CD14-positive monocyte (primary cell): ENCODE measurements around the gene CST1. TPM values are rescaled to one million over a fixed set of nuclear protein-coding genes. Genes with fewer than 3 reads are reported as not detected.

Experiments used
- DNase-seq, 3 donors: peaks; one replicate each; pipeline ENCODE4 v3.0.0-alpha.2; 2011 to 2022
- H2AFZ ChIP-seq: 2 replicates; pipeline ENCODE4 v1.6.0; 2012; ENCODE audit warnings: mild to moderate bottlenecking, low read depth, low read length, inconsistent platforms; ENCODE audit not compliant: insufficient read depth, poor library complexity, severe bottlenecking
- H3K27ac ChIP-seq, 2 donors: 1 replicate in 1 of 2; 2 replicates in 1 of 2; pipeline ENCODE4 v1.5.1; 2012 to 2013; ENCODE audit warnings: low read length in 2 of 2, control low read depth in 1 of 2, inconsistent platforms in 1 of 2, low read depth in 1 of 2, mild to moderate bottlenecking in 1 of 2
- H3K27me3 ChIP-seq, 2 donors: one replicate each; pipeline versions ENCODE4 v1.6.0 to v1.6.1; 2011 to 2013; ENCODE audit warnings: low read length in 2 of 2; ENCODE audit not compliant: control insufficient read depth in 2 of 2, insufficient read depth in 2 of 2
- H3K36me3 ChIP-seq, 2 donors: replicated peaks in 1 of 2; 1 replicate in 1 of 2; 2 replicates in 1 of 2; pipeline versions ENCODE4 v1.5.1 to v1.6.1; 2012 to 2013; ENCODE audit warnings: low read length in 2 of 2, control low read depth in 1 of 2, inconsistent platforms in 1 of 2, mild to moderate bottlenecking in 1 of 2; ENCODE audit not compliant: insufficient read depth in 2 of 2, control insufficient read depth in 1 of 2
- H3K4me1 ChIP-seq, 2 donors: 1 replicate in 1 of 2; 2 replicates in 1 of 2; pipeline versions ENCODE4 v1.5.1 to v1.6.1; 2012 to 2013; ENCODE audit warnings: low read length in 2 of 2, control low read depth in 1 of 2, inconsistent platforms in 1 of 2, mild to moderate bottlenecking in 1 of 2, moderate library complexity in 1 of 2; ENCODE audit not compliant: insufficient read depth in 2 of 2, control insufficient read depth in 1 of 2
- H3K4me2 ChIP-seq: replicated peaks from 2 replicates; pipeline ENCODE3; 2012; ENCODE audit warnings: low read length, moderate library complexity, mild to moderate bottlenecking; ENCODE audit not compliant: poor library complexity, severe bottlenecking; ENCODE audit errors: extremely low read depth
- H3K4me3 ChIP-seq, 3 experiments: fragments of 200-600 bp in 1 of 3; sonication (generic) in 1 of 3; replicated peaks in 1 of 3; 1 replicate in 2 of 3; 2 replicates in 1 of 3; pipeline ENCODE4 v1.5.1; 2011 to 2013; ENCODE audit warnings: low read length in 3 of 3, mild to moderate bottlenecking in 3 of 3, control low read depth in 2 of 3, low read depth in 2 of 3, inconsistent platforms in 1 of 3, moderate library complexity in 1 of 3
- H3K79me2 ChIP-seq: 2 replicates; pipeline ENCODE4 v1.6.0; 2012; ENCODE audit warnings: mild to moderate bottlenecking, control low read depth, inconsistent platforms, low read length, moderate library complexity; ENCODE audit not compliant: insufficient read depth
- H3K9ac ChIP-seq: 2 replicates; pipeline ENCODE4 v1.6.0; 2017; ENCODE audit warnings: low read length, mild to moderate bottlenecking; ENCODE audit not compliant: insufficient read depth, poor library complexity, severe bottlenecking
- H3K9me3 ChIP-seq, 2 donors: replicated peaks in 1 of 2; 1 replicate in 1 of 2; 2 replicates in 1 of 2; pipeline versions ENCODE4 v1.5.1 to v1.6.1; 2012 to 2013; ENCODE audit warnings: low read length in 2 of 2, control low read depth in 1 of 2; ENCODE audit not compliant: control insufficient read depth in 1 of 2, insufficient read depth in 1 of 2
- H4K20me1 ChIP-seq: 2 replicates; pipeline ENCODE4 v1.6.0; 2012; ENCODE audit warnings: mild to moderate bottlenecking, low read length, control low read depth, moderate library complexity; ENCODE audit not compliant: insufficient read depth
- H3K27ac Mint-ChIP-seq, 7 donors: one replicate each; pipeline ENCODE4 v1.8.0; 2020; ENCODE audit warnings: mild to moderate bottlenecking in 7 of 7, mixed read lengths in 7 of 7, moderate library complexity in 6 of 7, inconsistent platforms in 2 of 7
- H3K27me3 Mint-ChIP-seq, 3 donors: one replicate each; pipeline ENCODE4 v1.8.0; 2021 to 2022; ENCODE audit warnings: low read depth in 3 of 3, mild to moderate bottlenecking in 3 of 3, mixed read lengths in 3 of 3, moderate library complexity in 3 of 3, inconsistent platforms in 1 of 3
- H3K36me3 Mint-ChIP-seq, 2 donors: one replicate each; pipeline ENCODE4 v1.8.0; 2020; ENCODE audit warnings: mixed read lengths in 2 of 2, inconsistent platforms in 1 of 2, mild to moderate bottlenecking in 1 of 2
- H3K4me1 Mint-ChIP-seq: one replicate; pipeline ENCODE4 v1.8.0; 2020; ENCODE audit warnings: mild to moderate bottlenecking, mixed read lengths
- H3K4me3 Mint-ChIP-seq, 2 donors: one replicate each; pipeline ENCODE4 v1.8.0; 2020; ENCODE audit warnings: mild to moderate bottlenecking in 2 of 2, mixed read lengths in 2 of 2, moderate library complexity in 1 of 2
- H3K9me3 Mint-ChIP-seq, 7 donors: one replicate each; pipeline ENCODE4 v1.8.0; 2020 to 2022; ENCODE audit warnings: mixed read lengths in 7 of 7, mild to moderate bottlenecking in 6 of 7, moderate library complexity in 6 of 7, inconsistent platforms in 2 of 7
- WGBS: methylation state at CpG from one replicate; pipeline ENCODE4 v1.1.5; 2013; ENCODE audit warnings: missing lambda C conversion rate; ENCODE audit not compliant: insufficient coverage; 5-methylcytosine and 5-hydroxymethylcytosine counted together
- intact Hi-C, 2 donors: fragments of 100-400 bp; cut with micrococcal nuclease; formaldehyde crosslinking; loops; one replicate each; pipeline versions ENCODE4 v1.15.0 to v1.15.1; 2023
- polyA plus RNA-seq, 3 donors: library from polyadenylated mRNA; depleted of rRNA in 1 of 3; unstranded in 2 of 3; stranded (reverse) in 1 of 3; fragments of 300-500 nt in 2 of 3; fragments of >200 nt in 1 of 3; fragmentation: Illumina TruSeq in 2 of 3; gene quantifications; 1 replicate in 2 of 3; 2 replicates in 1 of 3; pipeline ENCODE4 v1.2.3, GENCODE V29; 2012 to 2021
- TF ChIP-seq, protein P1 (sequence below): fragments of 200-600 bp; IDR thresholded peaks from one replicate; pipeline ENCODE4 v1.8.0; 2022; ENCODE audit warnings: antibody characterized with exemption, mild to moderate bottlenecking

Gene CST1
- polyA plus RNA-seq, 3 donors = not detected

DNA sequence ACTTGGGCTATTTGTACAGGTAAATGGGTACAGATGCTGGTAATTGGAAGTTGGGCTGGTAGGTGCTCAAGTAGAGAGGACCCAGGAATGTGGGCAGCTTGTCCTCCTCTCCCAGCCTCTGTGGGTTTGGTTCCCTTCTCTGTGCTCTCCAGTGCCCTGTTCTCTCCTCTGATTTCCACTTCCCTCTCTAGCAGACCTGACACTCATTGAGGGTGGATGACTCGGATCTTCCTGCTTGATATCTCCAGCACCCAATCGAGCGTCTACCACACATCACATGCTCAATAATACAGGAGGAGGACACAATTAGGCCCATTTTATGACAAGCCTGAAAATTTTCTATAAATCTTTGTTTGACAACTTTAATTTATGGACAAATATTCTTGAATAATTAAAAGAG, 23.7 kb downstream of the CST1 start:
- H3K4me3 ChIP-seq = no peak overlapping the region
- no peak overlapping the region for H3K27ac ChIP-seq
- peaks cover 0 to 1% (median 0%) of the 10 kb centered on the region in 7 donors for H3K9me3 Mint-ChIP-seq
- H3K4me1 Mint-ChIP-seq = no peaks in the 10 kb centered on the region
- H2AFZ ChIP-seq = no peak overlapping the region
- H3K36me3 Mint-ChIP-seq = no peaks in the 10 kb centered on the region
- H3K4me3 Mint-ChIP-seq = no peak overlapping the region
- H3K9me3 ChIP-seq = no peaks in the 10 kb centered on the region
- no peak for DNase-seq
- no peaks in the 10 kb centered on the region for H4K20me1 ChIP-seq
- H3K4me1 ChIP-seq = no peaks in the 10 kb centered on the region
- H3K27ac Mint-ChIP-seq = no peak overlapping the region
- H3K36me3 ChIP-seq = no peaks in the 10 kb centered on the region
- H3K79me2 ChIP-seq = no peaks in the 10 kb centered on the region
- intact Hi-C loops = no loop called here
- no peaks in the 10 kb centered on the region for H3K27me3 ChIP-seq
- TF ChIP-seq, protein P1, sequence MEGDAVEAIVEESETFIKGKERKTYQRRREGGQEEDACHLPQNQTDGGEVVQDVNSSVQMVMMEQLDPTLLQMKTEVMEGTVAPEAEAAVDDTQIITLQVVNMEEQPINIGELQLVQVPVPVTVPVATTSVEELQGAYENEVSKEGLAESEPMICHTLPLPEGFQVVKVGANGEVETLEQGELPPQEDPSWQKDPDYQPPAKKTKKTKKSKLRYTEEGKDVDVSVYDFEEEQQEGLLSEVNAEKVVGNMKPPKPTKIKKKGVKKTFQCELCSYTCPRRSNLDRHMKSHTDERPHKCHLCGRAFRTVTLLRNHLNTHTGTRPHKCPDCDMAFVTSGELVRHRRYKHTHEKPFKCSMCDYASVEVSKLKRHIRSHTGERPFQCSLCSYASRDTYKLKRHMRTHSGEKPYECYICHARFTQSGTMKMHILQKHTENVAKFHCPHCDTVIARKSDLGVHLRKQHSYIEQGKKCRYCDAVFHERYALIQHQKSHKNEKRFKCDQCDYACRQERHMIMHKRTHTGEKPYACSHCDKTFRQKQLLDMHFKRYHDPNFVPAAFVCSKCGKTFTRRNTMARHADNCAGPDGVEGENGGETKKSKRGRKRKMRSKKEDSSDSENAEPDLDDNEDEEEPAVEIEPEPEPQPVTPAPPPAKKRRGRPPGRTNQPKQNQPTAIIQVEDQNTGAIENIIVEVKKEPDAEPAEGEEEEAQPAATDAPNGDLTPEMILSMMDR = no peak
- WGBS = 67% methylated on average over 1 of the region's 3 CpGs
- H3K9ac ChIP-seq = no peak overlapping the region
- peaks cover 2 to 6% (median 6%) of the 10 kb centered on the region in 3 donors for H3K27me3 Mint-ChIP-seq
- no peak overlapping the region for H3K4me2 ChIP-seq

DNA sequence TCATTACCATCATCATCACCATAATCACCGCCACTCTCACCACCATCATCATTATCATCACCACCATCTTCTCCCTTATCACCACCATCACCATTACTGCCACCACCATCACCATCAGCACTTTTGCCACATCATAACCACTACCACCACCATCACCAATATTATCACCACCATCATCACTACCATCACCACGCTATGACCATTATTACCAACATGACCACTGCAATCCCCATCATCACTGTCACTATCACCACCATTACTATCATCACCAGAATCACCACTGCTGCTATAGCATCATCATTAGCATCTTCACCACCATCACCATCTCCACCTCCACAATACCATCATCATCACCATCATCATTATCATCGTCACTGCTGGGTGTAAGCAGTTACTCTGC, 25.6 kb downstream of the CST1 start:
- no peak overlapping the region for H3K4me2 ChIP-seq
- H3K9ac ChIP-seq = no peak overlapping the region
- no peak overlapping the region for H3K4me3 ChIP-seq

More for the DNA sequence above, 25.6 kb downstream of the CST1 start:
- H3K27ac Mint-ChIP-seq = no peak overlapping the region
- Histone ChIP-seq H3K36me3 (no peaks in the 10 kb centered on the region), H3K27ac (no peak overlapping the region), H3K79me2 (no peaks in the 10 kb centered on the region), H2AFZ (no peak overlapping the region), H3K9me3 (no peaks in the 10 kb centered on the region), H3K4me1 (no peaks in the 10 kb centered on the region), H3K27me3 (no peaks in the 10 kb centered on the region), H4K20me1 (no peaks in the 10 kb centered on the region)
- peaks cover 0 to 1% (median 0%) of the 10 kb centered on the region in 7 donors for H3K9me3 Mint-ChIP-seq
- H3K4me1 Mint-ChIP-seq = no peaks in the 10 kb centered on the region
- no peaks in the 10 kb centered on the region for H3K36me3 Mint-ChIP-seq
- TF ChIP-seq, protein P1 = no peak
- intact Hi-C loops = no loop called here
- peaks cover 2 to 6% (median 3%) of the 10 kb centered on the region in 3 donors for H3K27me3 Mint-ChIP-seq
- H3K4me3 Mint-ChIP-seq = no peak overlapping the region
- DNase-seq = no peak
- 94% methylated on average over 2 of the region's 3 CpGs for WGBS
